ACC112 (cell line): ENCODE data around the gene GNA15.

ENCODE experiments used
- H2AFZ ChIP-seq: fragments of 200-600 bp; sonication (generic); one replicate; pipeline ENCODE4 v1.6.0; 2017; ENCODE audit warnings: antibody characterized with exemption, low read length; ENCODE audit not compliant: unreplicated experiment
- H3K27ac ChIP-seq: fragments of 200-600 bp; sonication (generic); 2 replicates; pipeline ENCODE4 v1.5.1; 2014; ENCODE audit warnings: low read depth, mild to moderate bottlenecking, antibody characterized with exemption, low read length, moderate library complexity
- H3K27me3 ChIP-seq: fragments of 200-600 bp; sonication (generic); 2 replicates; pipeline ENCODE4 v1.6.1; 2014; ENCODE audit warnings: mild to moderate bottlenecking, antibody characterized with exemption, low read length, moderate library complexity, mixed read lengths; ENCODE audit not compliant: insufficient read depth
- H3K36me3 ChIP-seq: fragments of 200-600 bp; sonication (generic); 2 replicates; pipeline ENCODE4 v1.6.1; 2016; ENCODE audit warnings: mild to moderate bottlenecking, antibody characterized with exemption, low read length, moderate library complexity, mixed read lengths; ENCODE audit not compliant: insufficient read depth
- H3K4me1 ChIP-seq: fragments of 200-600 bp; sonication (generic); one replicate; pipeline ENCODE4 v1.6.1; 2016; ENCODE audit warnings: low read length, mixed read lengths; ENCODE audit not compliant: insufficient read depth, unreplicated experiment, control insufficient read depth
- H3K4me3 ChIP-seq: fragments of 200-600 bp; sonication (generic); 2 replicates; pipeline ENCODE4 v1.5.1; 2014; ENCODE audit warnings: mild to moderate bottlenecking, low read depth, low read length
- H3K79me2 ChIP-seq: fragments of 200-600 bp; sonication (generic); one replicate; pipeline ENCODE4 v1.6.0; 2016; ENCODE audit warnings: low read length; ENCODE audit not compliant: control insufficient read depth, unreplicated experiment, insufficient read depth

Gene GNA15

DNA sequence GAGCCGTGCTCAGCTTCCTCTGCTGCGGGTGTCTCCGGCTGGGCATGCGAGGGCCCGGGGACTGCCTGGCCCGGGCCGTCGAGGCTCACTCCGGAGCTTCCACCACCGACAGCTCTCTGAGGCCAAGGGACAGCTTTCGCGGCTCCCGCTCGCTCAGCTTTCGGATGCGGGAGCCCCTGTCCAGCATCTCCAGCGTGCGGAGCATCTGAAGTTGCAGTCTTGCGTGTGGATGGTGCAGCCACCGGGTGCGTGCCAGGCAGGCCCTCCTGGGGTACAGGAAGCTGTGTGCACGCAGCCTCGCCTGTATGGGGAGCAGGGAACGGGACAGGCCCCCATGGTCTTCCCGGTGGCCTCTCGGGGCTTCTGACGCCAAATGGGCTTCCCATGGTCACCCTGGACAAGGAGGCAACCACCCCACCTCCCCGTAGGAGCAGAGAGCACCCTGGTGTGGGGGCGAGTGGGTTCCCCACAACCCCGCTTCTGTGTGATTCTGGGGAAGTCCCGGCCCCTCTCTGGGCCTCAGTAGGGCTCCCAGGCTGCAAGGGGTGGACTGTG lies 44.0 kb downstream of the GNA15 start:
- H3K79me2 ChIP-seq, result no peaks in the 10 kb centered on the region
- no peaks in the 10 kb centered on the region for H3K27me3 ChIP-seq
- H3K4me1 ChIP-seq, result peaks cover 15% of the 10 kb centered on the region
- H3K27ac ChIP-seq, result no peak overlapping the region
- no peak overlapping the region for H3K4me3 ChIP-seq
- H3K36me3 ChIP-seq, result no peaks in the 10 kb centered on the region
- no peak overlapping the region for H2AFZ ChIP-seq

DNA sequence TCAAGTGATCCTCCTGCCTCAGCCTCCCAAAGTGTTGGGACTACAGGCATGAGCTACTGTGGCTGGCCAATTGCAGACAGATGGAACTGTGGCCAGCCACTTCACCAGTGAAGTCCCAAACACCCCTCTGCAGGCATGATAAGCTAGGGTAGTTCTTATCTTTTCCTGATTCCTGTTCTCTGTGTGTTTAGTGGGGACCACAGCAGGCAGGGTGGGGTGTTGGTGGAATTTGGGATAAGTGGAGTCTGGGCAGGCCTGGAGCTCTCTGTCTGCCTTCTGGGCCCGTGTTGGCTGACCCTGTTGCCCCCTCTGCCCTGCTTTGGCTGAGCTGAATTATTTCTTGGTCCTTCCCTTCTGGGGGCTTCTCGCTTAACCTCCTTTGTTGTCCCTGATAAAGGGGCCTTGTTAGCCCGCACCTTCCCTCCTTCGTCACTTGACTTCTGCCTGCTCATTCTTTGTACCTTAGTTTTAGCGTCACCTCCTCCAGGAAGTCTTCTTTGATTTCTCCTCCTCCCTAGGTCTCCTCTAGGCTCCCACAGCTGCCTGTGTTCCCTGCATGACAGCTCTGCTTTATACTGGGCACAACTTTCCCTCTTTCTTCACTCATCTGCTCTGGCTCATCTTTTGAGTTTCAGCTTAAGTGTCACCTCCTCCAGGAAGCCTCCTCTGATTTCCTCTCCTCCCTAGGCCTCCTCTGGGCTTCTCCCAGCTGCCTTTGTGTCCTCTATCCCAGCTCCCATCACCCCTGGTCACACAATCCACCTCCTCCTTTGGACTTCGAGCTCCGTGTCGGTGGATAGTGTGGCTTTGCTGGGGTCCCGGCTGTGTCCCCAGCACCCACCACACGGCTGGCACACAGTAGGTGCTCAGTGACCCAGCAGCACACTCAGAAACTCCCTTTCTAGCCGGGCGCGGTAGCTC lies 48.1 kb downstream of the GNA15 start:
- peaks cover 9% of the 10 kb centered on the region for H3K4me1 ChIP-seq
- H3K27me3 ChIP-seq, result no peaks in the 10 kb centered on the region
- H3K4me3 ChIP-seq, result no peak overlapping the region
- no peak overlapping the region for H3K27ac ChIP-seq
- peaks cover 32% of the 10 kb centered on the region for H3K79me2 ChIP-seq
- no peaks in the 10 kb centered on the region for H3K36me3 ChIP-seq
- H2AFZ ChIP-seq, result no peak overlapping the region

DNA sequence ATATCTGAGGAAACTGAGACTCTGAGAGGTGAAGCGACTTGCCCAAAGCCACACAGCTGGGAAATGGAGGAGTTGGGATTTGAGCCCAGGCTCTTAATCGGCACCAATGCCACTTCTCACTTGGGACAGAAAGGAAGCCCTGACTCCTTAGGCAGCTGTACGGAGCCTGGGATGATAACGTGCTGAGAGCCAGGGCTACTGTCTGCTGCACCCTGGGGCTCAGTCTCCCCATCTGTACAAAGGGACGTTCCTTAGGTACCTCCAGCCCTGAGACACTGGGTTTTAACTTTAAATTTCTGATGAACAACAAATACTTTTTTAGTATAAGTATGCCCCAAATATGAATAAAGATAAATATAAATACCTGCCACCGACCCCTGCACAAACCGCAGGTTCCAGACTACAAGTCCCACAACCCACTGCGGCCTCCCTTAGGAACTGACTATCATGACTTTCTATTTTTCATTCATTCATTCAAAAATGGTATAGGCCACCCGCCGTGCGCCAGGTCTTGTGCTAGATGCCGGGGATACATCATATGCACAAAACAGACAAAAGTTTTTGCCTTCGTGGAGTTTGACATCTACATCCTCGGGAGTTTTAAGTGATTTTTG lies 49.1 kb downstream of the GNA15 start:
- H3K27me3 ChIP-seq, result no peaks in the 10 kb centered on the region
- H2AFZ ChIP-seq, result peak overlapping the region; percentile 99
- peak overlapping the region; percentile 79 for H3K27ac ChIP-seq
- no peaks in the 10 kb centered on the region for H3K36me3 ChIP-seq
- H3K4me1 ChIP-seq, result peaks cover 9% of the 10 kb centered on the region
- peaks cover 42% of the 10 kb centered on the region for H3K79me2 ChIP-seq
- peak overlapping the region; percentile 98 for H3K4me3 ChIP-seq

DNA sequence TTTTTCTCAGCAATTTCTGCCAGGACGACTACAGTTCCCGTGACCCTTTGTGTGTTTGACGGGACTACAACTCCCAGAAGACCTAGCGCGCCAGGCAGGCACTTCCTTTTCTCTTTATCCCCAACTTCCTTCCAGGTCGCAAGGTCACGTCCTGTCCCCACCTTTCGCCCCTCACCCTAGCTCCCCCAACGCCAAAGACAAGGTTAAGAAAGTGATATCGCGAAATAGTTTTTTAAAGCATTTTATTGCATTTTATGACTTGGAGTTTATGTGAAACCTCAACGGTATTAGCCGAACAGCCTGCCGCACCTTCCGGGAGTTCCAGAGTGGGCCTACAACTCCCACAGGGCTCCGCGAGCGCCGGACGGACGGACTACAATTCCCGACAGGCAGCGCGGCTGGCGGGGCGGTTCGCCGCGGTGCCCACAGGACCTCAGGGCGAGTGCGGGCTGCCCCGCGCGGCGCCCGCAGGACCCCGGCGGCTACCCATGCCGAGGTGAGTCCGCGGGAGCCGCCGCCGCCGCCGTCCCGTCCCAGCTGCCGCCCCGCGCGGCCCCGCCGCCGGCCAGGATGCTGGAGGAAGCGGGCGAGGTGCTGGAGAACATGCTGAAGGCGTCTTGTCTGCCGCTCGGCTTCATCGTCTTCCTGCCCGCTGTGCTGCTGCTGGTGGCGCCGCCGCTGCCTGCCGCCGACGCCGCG lies 49.8 kb downstream of the GNA15 start, which contains the start of gene NCLN:
TSS of gene NCLN (plus strand) at position 470 of the 699 bp plus-strand sequence. CDS start at position 571, 101 bp downstream.
- Histone ChIP-seq H3K79me2 (peaks cover 48% of the 10 kb centered on the region), H2AFZ (peak within 1 kb of the TSS; percentile 99), H3K27me3 (no peaks in the 10 kb centered on the region), H3K4me1 (peaks cover 9% of the 10 kb centered on the region), H3K27ac (peak within 1 kb of the TSS; percentile 79), H3K36me3 (no peaks in the 10 kb centered on the region), H3K4me3 (peak within 1 kb of the TSS; percentile 98)

DNA sequence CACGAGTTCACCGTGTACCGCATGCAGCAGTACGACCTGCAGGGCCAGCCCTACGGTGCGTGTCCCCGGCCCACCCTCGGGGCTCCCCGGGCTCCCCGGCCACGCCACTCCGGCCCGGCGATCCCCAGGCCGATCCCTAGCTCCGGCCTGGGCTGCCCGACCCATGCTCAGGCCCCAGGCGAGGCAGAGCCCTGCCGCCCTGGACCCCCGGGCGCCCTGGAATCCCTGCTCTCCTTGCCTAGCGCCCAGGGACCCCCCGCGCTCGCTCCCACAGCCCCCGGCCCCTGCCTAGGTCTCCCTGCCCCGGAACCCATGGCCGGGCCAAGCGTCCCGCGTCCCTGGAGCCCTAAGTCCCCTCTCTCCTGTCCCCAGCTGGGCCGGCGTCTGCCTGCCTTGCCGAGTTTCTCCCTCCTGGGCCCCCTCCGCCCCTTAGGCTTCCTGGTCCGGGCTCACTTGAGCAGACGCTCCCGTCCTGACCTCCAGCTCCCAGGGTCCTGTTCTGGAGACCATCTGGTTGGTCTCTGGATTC lies 50.4 kb downstream of the GNA15 start:
- H3K27ac ChIP-seq, result peak overlapping the region; percentile 34; the same call in 1 of the 2 replicates
- peak overlapping the region; percentile 98 for H3K4me3 ChIP-seq
- H2AFZ ChIP-seq, result peak overlapping the region; percentile 50
- no peaks in the 10 kb centered on the region for H3K27me3 ChIP-seq
- peaks cover 54% of the 10 kb centered on the region for H3K79me2 ChIP-seq
- peaks cover 9% of the 10 kb centered on the region for H3K4me1 ChIP-seq
- H3K36me3 ChIP-seq, result no peaks in the 10 kb centered on the region

DNA sequence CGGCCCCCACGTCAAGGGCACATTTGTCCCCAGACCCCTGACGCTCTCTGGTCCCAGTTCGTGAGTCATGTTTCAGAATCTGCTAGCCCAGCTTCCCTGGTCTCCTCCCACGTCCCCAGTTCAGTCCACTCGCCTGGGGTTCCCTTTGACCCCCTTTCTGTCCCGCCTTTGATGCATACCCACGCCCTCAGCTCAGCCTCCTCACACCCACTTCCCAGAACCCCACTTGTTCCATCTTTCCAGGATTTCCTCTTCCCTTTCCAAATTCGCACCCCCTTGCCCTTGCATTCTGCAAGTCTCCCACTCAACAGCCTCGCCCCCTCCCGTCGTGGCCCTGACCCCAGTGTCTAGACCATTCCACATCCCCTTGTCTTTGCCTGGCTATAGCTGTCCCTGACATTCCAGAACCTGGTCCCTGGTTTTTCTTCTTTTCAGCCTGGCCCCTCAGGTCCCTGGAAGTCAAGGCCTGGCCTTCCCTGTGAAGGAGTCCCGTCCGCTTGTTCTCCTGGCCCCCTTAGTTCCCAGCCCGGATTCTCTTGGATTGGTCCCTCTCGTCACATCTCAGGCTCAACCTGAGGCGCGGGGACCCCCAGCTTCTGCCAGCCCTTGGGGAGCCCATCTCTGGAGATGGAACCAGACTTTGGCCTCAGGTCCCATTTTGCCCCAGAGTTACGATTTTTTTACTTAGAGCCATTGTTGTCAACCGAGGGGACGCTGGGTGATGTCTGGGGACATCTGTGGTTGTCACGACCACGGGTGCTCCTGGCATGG lies 51.2 kb downstream of the GNA15 start:
- Histone ChIP-seq H3K36me3 (no peaks in the 10 kb centered on the region), H2AFZ (no peak overlapping the region), H3K27ac (no peak overlapping the region), H3K79me2 (peaks cover 59% of the 10 kb centered on the region), H3K27me3 (no peaks in the 10 kb centered on the region), H3K4me3 (peak overlapping the region; percentile 98), H3K4me1 (peaks cover 9% of the 10 kb centered on the region)

DNA sequence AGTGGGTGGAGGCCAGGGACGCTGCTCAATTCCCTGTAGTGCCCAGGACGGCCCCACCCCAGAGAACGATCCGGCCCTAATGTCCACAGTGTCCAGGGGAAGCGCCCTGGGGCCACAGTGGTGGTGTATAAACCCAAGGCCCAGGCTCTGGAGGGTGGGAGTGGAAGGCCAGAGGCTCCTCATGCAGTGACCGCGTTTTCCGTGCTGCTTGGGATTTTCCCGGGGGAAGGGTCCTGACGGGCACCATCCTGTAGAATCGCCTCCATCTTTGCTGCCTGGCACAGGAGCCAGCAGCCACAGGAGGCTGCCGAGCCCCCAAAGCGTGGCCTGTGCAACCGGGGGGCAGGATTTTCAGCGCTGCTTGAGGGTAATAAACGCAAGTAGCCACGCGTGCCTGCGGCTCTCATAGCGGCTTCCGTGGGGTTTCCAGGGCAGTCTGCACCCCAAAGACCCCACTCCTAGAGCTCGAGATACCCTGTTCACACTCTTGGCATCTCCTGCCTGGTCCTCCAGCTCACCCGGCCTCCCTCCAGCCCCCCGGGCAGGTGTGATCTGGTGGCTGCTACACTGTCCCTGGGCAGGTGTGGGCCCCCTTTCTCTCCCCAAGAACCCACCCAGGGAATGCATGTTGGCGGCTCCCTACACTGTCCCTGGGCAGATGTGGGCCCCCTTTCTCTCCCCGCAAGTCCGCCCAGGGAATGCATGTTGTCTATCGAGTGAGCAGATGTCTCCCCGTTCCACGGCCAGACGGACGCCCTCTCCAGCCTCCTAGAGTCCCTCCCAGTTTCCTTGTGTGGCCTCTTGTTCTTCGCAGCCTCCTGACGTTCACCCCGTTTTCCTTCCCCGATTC lies 52.1 kb downstream of the GNA15 start:
- Histone ChIP-seq H3K27ac (no peak overlapping the region), H3K36me3 (no peaks in the 10 kb centered on the region), H3K79me2 (peaks cover 59% of the 10 kb centered on the region), H2AFZ (no peak overlapping the region), H3K4me1 (peaks cover 9% of the 10 kb centered on the region), H3K27me3 (no peaks in the 10 kb centered on the region), H3K4me3 (peak overlapping the region; percentile 98; the same call in 1 of the 2 replicates)

DNA sequence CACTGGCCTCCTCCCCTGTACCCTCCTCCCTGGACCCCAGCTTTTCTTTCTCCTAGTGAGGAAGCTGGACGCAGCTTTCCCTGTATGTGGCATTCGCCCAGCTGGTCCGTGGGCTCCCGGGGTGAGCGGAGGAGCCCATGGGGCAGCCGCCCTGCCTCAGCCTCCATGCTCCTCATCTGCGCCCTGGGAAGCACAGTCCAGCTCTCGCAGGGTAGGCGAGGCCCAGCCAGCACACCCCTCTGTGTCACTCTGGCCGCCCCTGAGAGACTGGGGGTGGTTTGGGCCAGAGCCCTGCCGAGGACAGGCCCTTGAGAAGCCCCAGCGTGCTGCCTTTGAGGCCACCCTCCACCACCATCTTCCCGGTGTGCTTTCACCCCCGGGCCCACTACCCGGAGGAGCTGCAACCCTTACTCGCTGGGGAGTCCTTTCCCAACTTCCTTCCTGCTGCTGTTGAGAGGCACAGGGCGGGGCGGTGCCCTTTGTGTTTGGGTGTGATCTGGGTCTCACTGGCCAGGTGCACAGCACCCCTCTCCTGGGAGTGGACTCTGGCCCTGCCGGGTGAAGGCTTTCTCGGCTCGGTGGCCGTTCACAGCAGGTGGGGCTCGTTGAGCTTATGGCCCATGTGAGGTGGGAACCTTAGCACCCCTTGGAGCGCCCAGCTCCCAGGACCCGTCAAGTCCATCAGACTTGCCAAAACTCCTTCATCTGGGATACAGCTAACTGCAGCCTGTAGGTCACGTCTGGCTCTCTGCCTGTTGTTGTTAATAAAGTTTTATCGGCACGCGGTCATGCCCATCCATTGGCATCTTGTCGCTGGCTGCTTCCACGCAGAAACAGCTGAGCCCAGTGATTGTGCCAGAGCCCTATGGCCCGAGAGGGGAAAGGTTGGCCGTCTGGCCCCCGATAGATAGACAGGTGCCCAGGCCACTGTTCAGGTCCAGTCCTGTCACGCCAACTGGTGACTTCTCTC lies 53.1 kb downstream of the GNA15 start:
- Histone ChIP-seq H2AFZ (no peak overlapping the region), H3K27me3 (no peaks in the 10 kb centered on the region), H3K27ac (no peak overlapping the region), H3K4me3 (no peak overlapping the region), H3K79me2 (peaks cover 59% of the 10 kb centered on the region), H3K4me1 (peaks cover 9% of the 10 kb centered on the region), H3K36me3 (no peaks in the 10 kb centered on the region)
